IPS-15b (cell line): ENCODE data around the gene DCBLD1.

Source experiments
- H3K27me3 ChIP-seq: one replicate; pipeline ENCODE4 v1.6.1; 2013; ENCODE audit warnings: low read length; ENCODE audit not compliant: control insufficient read depth, insufficient read depth
- H3K36me3 ChIP-seq: one replicate; pipeline ENCODE4 v1.6.1; 2013; ENCODE audit warnings: low read length; ENCODE audit not compliant: control insufficient read depth, insufficient read depth
- H3K4me1 ChIP-seq: one replicate; pipeline ENCODE4 v1.6.1; 2013; ENCODE audit warnings: mild to moderate bottlenecking, low read length; ENCODE audit not compliant: control insufficient read depth, insufficient read depth
- H3K4me3 ChIP-seq: one replicate; pipeline ENCODE4 v1.5.1; 2013; ENCODE audit warnings: low read depth, low read length
- H3K9ac ChIP-seq: one replicate; pipeline ENCODE4 v1.6.1; 2013; ENCODE audit warnings: low read depth, mild to moderate bottlenecking, low read length
- H3K9me3 ChIP-seq: one replicate; pipeline ENCODE4 v1.6.1; 2013; ENCODE audit warnings: mild to moderate bottlenecking, low read length; ENCODE audit not compliant: control insufficient read depth, insufficient read depth

The DCBLD1 gene

GRCh38 chr6:117574198-117574597, 91.7 kb downstream of the DCBLD1 start:
- no peaks in the 10 kb centered on the region for H3K36me3 ChIP-seq
- H3K4me3 ChIP-seq, result no peak overlapping the region
- no peaks in the 10 kb centered on the region for H3K4me1 ChIP-seq

GRCh38 chr6:117585647-117586046, 103.2 kb downstream of the DCBLD1 start:
- no peak overlapping the region for H3K4me3 ChIP-seq
- no peaks in the 10 kb centered on the region for H3K4me1 ChIP-seq
- no peaks in the 10 kb centered on the region for H3K27me3 ChIP-seq
- H3K9ac ChIP-seq, result no peak overlapping the region
- no peaks in the 10 kb centered on the region for H3K36me3 ChIP-seq
- no peaks in the 10 kb centered on the region for H3K9me3 ChIP-seq

More at GRCh38 chr6:117574198-117574597, 91.7 kb downstream of the DCBLD1 start:
- no peaks in the 10 kb centered on the region for H3K9me3 ChIP-seq
- H3K27me3 ChIP-seq, result no peaks in the 10 kb centered on the region
- no peak overlapping the region for H3K9ac ChIP-seq

DNA sequence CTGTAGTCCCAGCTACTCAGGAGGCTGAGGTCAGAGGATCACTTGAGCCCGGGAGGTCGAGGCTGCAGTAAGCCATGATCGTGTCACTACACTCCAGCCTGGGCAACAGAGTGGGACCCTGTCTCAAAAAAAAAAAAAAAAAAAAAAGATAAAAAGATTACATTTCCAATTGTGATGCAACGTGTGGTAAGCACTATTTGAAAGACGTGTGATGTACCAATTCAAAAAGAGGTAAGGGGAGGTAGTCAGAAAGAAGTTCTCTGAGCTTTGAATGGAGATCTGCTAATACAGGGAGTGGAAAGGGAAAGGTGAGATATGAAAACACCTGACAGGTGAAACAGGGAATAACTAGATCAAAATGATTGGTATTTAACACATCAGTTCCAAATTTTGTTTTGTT, 108.0 kb downstream of the DCBLD1 start:
- no peak overlapping the region for H3K9ac ChIP-seq
- H3K4me1 ChIP-seq, result no peaks in the 10 kb centered on the region
- no peak overlapping the region for H3K4me3 ChIP-seq
- H3K27me3 ChIP-seq, result no peaks in the 10 kb centered on the region
- H3K36me3 ChIP-seq, result no peaks in the 10 kb centered on the region
- H3K9me3 ChIP-seq, result no peaks in the 10 kb centered on the region

DNA sequence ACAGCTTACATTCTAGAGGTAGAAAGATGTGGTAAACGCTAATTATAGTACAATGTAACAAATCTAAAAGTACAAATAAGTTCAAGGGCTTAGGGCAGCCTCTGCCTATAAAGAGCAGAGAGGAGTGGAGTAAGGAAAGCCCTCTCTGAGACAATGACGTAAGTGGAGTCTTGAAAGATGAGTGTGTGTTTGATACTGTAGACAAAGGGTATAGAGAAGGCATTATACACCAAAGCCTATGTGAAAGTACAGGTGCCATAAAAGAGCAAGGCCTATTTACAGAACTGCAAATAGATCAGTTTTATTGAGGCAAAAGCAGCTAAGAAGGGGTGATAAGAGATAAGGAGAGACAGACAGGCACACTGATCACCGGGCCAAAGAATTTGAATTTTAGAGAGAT, 108.9 kb downstream of the DCBLD1 start:
- Histone ChIP-seq H3K27me3 (no peaks in the 10 kb centered on the region), H3K4me3 (no peak overlapping the region), H3K36me3 (no peaks in the 10 kb centered on the region), H3K4me1 (no peaks in the 10 kb centered on the region), H3K9me3 (no peaks in the 10 kb centered on the region), H3K9ac (no peak overlapping the region)

DNA sequence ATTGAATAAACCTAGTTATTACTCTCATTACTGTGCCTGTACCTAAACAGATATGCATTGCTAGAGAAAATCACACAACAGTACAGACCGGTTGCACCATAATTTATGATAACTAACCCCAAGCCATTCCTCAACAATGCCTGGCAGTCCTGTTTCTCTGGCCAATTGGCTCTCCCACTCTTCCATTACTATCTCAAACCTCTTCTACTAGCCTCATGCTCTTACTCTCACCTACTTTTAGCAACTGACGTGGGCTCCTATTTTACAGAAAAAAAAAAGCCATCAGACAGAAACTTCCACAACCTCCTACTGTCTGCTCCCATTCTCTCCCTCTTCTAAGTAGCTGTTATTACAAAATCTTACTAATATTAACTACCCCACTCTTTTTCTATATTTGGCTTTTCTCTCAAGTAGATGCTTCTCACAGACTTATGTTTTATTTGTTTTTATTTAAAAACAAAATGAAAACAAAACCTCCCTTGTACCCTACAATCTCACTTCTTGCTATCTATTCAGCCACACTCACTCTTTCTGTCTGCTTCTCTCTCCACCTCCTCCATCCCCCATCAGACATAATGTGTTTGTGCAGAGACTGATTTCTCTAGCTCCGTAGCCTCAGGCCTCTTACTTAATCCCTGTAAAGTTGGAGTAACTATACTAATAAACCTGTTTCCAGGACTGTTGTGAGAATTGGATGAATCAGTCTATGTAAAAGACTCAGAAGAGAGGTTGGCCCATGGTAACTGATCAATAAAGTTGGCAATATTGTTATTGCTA, 110.7 kb downstream of the DCBLD1 start:
- Histone ChIP-seq H3K9ac (no peak overlapping the region), H3K27me3 (no peaks in the 10 kb centered on the region), H3K4me1 (no peaks in the 10 kb centered on the region)

DNA sequence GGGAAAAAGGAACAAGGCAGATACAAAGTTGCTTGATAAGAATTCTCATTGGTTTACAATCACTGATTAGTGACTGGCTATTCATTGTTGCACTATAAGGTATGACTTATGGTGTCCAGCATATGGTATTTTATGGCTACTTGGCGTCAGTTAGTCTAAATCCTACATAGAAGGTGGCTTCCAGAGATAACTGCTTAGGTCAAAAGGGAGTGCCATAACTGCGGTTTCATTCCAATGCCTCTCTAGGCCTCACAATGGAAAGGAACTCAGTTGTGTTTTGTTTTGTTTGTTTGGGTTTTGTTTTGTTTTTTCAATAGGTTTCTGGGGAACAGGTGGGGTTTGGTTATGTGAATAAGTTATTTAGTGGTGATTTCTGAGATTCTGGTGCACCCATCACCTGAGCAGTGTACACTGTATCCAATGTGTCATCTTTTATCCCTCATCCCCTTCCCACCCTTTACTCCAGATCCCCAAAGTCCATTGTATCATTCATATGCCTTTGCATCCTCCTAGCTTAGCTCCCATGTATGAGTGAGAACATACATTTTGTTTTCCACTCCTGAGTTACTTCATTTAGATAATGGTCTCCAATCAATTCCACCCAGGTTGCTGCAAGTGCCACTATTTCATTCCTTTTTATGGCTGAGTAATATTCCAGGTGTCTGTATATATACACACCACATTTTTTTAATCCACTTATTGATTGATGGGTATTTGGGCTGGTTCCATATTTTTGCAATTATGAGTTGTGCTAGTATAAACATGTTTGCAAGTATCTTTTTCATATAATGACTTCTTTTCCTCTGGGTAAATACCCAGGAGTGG, 112.8 kb downstream of the DCBLD1 start:
- no peaks in the 10 kb centered on the region for H3K9me3 ChIP-seq
- no peak overlapping the region for H3K4me3 ChIP-seq
- no peak overlapping the region for H3K9ac ChIP-seq
- H3K27me3 ChIP-seq, result no peaks in the 10 kb centered on the region
- no peaks in the 10 kb centered on the region for H3K36me3 ChIP-seq
- no peaks in the 10 kb centered on the region for H3K4me1 ChIP-seq

More for the DNA sequence above, 110.7 kb downstream of the DCBLD1 start:
- H3K4me3 ChIP-seq, result no peak overlapping the region
- H3K9me3 ChIP-seq, result no peaks in the 10 kb centered on the region
- H3K36me3 ChIP-seq, result no peaks in the 10 kb centered on the region

- no peaks in the 10 kb centered on the region for H3K4me1 ChIP-seq
- H3K9me3 ChIP-seq, result no peaks in the 10 kb centered on the region
- no peaks in the 10 kb centered on the region for H3K27me3 ChIP-seq
- no peak overlapping the region for H3K4me3 ChIP-seq
- H3K36me3 ChIP-seq, result no peaks in the 10 kb centered on the region
- no peak overlapping the region for H3K9ac ChIP-seq
Observed at GRCh38 chr6:117597755-117598154, 115.3 kb downstream of the DCBLD1 start.
